CD4-positive, alpha-beta T cell (primary cell): ENCODE results near the gene AP3S2. TPM values are rescaled to one million over a fixed set of nuclear protein-coding genes. Genes with fewer than 3 reads are reported as not detected.

Source experiments
- ATAC-seq: fragments of 200-7000 bp; cut with Tn5 transposase; one replicate; pipeline ENCODE4 v1.10.0; 2022; ENCODE audit warnings: mild to moderate bottlenecking; ENCODE audit not compliant: poor library complexity
- CTCF ChIA-PET: fragments of 350-600 bp; sonication (Branson Sonifier 250); formaldehyde crosslinking; loops from one replicate; lab custom pipeline; 2021; ENCODE audit warnings: antibody characterized with exemption, inconsistent platforms; lab: Charles Lee
- POLR2A ChIA-PET: fragments of 350-600 bp; sonication (Branson Sonifier 250); formaldehyde crosslinking; loops from one replicate; lab custom pipeline; 2021; ENCODE audit warnings: antibody characterized with exemption, inconsistent platforms; lab: Charles Lee
- DNase-seq, 14 experiments: peaks; one replicate each; pipeline ENCODE4 v3.0.0-alpha.2; 2013 to 2020; ENCODE audit warnings: mixed read lengths in 2 of 14
- H3K27ac ChIP-seq, 2 donors: one replicate each; pipeline versions ENCODE4 v1.5.1 to v1.7.0; 2013; ENCODE audit warnings: low read length in 2 of 2, low read depth in 1 of 2, mild to moderate bottlenecking in 1 of 2
- H3K27me3 ChIP-seq, 2 experiments: 1 replicate in 1 of 2; 2 replicates in 1 of 2; pipeline versions ENCODE4 v1.6.1 to v1.7.0; 2013; ENCODE audit warnings: low read length in 2 of 2, control low read depth in 1 of 2, mild to moderate bottlenecking in 1 of 2, moderate library complexity in 1 of 2; ENCODE audit not compliant: insufficient read depth in 2 of 2, control insufficient read depth in 1 of 2
- H3K36me3 ChIP-seq: one replicate; pipeline ENCODE4 v1.6.1; 2013; ENCODE audit warnings: low read length, control low read depth; ENCODE audit not compliant: insufficient read depth
- H3K4me1 ChIP-seq: one replicate; pipeline ENCODE4 v1.6.1; 2013; ENCODE audit warnings: low read length, control low read depth; ENCODE audit not compliant: insufficient read depth
- H3K4me3 ChIP-seq: one replicate; pipeline ENCODE4 v1.5.1; 2013; ENCODE audit warnings: mild to moderate bottlenecking, low read length, moderate library complexity
- H3K9me3 ChIP-seq, 2 experiments: 1 replicate in 1 of 2; 2 replicates in 1 of 2; pipeline versions ENCODE4 v1.6.1 to v1.7.0; 2013; ENCODE audit warnings: low read length in 2 of 2, mild to moderate bottlenecking in 2 of 2, control low read depth in 1 of 2, moderate library complexity in 1 of 2; ENCODE audit not compliant: control insufficient read depth in 1 of 2, insufficient read depth in 1 of 2
- H3K27ac Mint-ChIP-seq: one replicate; pipeline ENCODE4 v1.8.0; 2020; ENCODE audit warnings: mixed read lengths
- H3K27me3 Mint-ChIP-seq: one replicate; pipeline ENCODE4 v1.8.0; 2021; ENCODE audit warnings: mixed read lengths
- H3K36me3 Mint-ChIP-seq: one replicate; pipeline ENCODE4 v1.8.0; 2021; ENCODE audit warnings: low read depth, mixed read lengths
- H3K4me1 Mint-ChIP-seq: one replicate; pipeline ENCODE4 v1.8.0; 2021; ENCODE audit warnings: low read depth, mixed read lengths
- H3K4me3 Mint-ChIP-seq: one replicate; pipeline ENCODE4 v1.8.0; 2020; ENCODE audit warnings: mild to moderate bottlenecking, mixed read lengths
- H3K9me3 Mint-ChIP-seq: one replicate; pipeline ENCODE4 v1.8.0; 2020; ENCODE audit warnings: mixed read lengths
- intact Hi-C, 2 experiments: fragments of 100-400 bp; cut with DNase I in 1 of 2; cut with micrococcal nuclease in 1 of 2; formaldehyde crosslinking; loops; one replicate each; pipeline versions ENCODE4 v1.15.1 to v1.9.0; 2023 to 2025; cut with DNase I, micrococcal nuclease
- total RNA-seq, 174 experiments: library from RNA in 2 of 174; stranded (reverse) in 2 of 174; gene quantifications; one replicate each; pipeline ENCODE4 v1.2.3 and lab custom pipeline; 2021 to 2026
- TF ChIP-seq, protein P1 (sequence below): fragments of 200-600 bp; IDR thresholded peaks from one replicate; pipeline ENCODE4 v1.8.0; 2022; ENCODE audit warnings: antibody characterized with exemption, mild to moderate bottlenecking

The AP3S2 gene
- total RNA-seq, 2 experiments from 2014 or later = 18.9 to 20.5 TPM

GRCh38 chr15:89799918-89800498, 93.8 kb downstream of the AP3S2 start:
- Histone ChIP-seq H3K27ac (no peak overlapping the region), H3K9me3 (peaks cover 0 to 16% of the 10 kb centered on the region in 2 experiments), H3K27me3 (no peaks in the 10 kb centered on the region), H3K4me3 (no peak overlapping the region), H3K36me3 (no peaks in the 10 kb centered on the region), H3K4me1 (no peaks in the 10 kb centered on the region)
- Mint-ChIP-seq H3K27me3 (peaks cover 17% of the 10 kb centered on the region), H3K9me3 (peaks cover 3% of the 10 kb centered on the region), H3K4me3 (no peak overlapping the region), H3K36me3 (no peaks in the 10 kb centered on the region), H3K4me1 (no peaks in the 10 kb centered on the region), H3K27ac (no peak overlapping the region)
- DNase-seq = no peak
- TF ChIP-seq, protein P1, sequence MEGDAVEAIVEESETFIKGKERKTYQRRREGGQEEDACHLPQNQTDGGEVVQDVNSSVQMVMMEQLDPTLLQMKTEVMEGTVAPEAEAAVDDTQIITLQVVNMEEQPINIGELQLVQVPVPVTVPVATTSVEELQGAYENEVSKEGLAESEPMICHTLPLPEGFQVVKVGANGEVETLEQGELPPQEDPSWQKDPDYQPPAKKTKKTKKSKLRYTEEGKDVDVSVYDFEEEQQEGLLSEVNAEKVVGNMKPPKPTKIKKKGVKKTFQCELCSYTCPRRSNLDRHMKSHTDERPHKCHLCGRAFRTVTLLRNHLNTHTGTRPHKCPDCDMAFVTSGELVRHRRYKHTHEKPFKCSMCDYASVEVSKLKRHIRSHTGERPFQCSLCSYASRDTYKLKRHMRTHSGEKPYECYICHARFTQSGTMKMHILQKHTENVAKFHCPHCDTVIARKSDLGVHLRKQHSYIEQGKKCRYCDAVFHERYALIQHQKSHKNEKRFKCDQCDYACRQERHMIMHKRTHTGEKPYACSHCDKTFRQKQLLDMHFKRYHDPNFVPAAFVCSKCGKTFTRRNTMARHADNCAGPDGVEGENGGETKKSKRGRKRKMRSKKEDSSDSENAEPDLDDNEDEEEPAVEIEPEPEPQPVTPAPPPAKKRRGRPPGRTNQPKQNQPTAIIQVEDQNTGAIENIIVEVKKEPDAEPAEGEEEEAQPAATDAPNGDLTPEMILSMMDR = no peak
- intact Hi-C loops = no loop called here
- no peak for ATAC-seq
- POLR2A ChIA-PET = no interaction called here
- CTCF ChIA-PET = interaction anchor here (0.7 kb wide), 1 partner anchor 399 kb away, joined by 3 read pairs; no protein-coding TSS in a partner anchor

DNA sequence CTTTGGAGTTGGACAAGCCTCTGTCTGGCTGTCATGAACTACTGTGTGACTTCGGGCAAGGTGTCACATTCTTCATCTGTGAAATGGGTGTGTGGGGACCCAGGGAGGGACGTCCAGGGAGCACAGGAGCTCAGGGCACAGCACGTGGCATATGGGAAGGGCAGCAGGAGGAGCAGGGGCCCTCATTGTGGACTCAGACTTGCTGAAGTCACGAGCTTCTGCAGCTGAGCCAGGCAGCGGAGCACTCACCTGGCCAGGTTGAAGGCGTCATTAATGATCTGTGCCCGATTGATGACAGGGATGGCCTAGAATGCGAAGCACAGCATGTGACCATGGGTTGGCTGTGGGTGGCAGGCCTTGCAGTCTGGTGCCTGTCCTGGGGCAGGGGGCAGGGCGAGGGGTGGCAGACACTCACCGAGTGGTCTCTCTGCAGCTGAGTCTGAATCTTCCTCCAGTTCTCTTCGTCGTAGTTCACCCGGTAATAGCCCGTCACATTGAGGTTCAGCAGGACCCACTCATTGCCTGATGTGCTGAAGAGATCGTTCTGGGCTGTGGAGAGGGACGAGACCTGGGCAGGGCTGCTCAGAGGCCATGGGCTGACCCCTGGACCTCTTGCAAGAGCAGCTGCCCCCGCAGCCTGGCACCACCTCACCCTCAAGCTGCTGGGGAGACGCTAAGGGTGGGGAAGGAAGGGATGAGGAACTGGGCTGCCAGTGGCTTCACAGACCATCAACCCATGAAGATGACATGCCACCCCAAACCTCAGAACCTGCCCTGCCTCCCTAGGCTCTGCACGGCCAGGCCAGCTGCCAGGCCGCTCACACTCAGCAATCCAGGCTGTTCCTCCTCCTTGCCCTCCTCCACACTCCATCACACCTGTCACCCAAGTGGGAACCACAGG, 94.5 kb downstream of the AP3S2 start:
- POLR2A ChIA-PET = no interaction called here
- no peak for DNase-seq
- no peak overlapping the region for H3K27ac Mint-ChIP-seq
- H3K4me3 Mint-ChIP-seq = no peak overlapping the region
- no peaks in the 10 kb centered on the region for H3K27me3 ChIP-seq
- peaks cover 3% of the 10 kb centered on the region for H3K9me3 Mint-ChIP-seq
- H3K4me1 ChIP-seq = no peaks in the 10 kb centered on the region
- H3K9me3 ChIP-seq = peaks cover 0 to 16% of the 10 kb centered on the region in 2 experiments
- ATAC-seq = no peak
- no peaks in the 10 kb centered on the region for H3K36me3 Mint-ChIP-seq
- intact Hi-C loops = no loop called here
- no peaks in the 10 kb centered on the region for H3K36me3 ChIP-seq
- no peak overlapping the region for H3K27ac ChIP-seq
- no peak overlapping the region for H3K4me3 ChIP-seq
- H3K27me3 Mint-ChIP-seq = peaks cover 17% of the 10 kb centered on the region
- CTCF ChIA-PET = no interaction called here
- TF ChIP-seq, protein P1 = no peak
- H3K4me1 Mint-ChIP-seq = no peaks in the 10 kb centered on the region

- Histone ChIP-seq H3K27ac (no peak overlapping the region), H3K27me3 (no peaks in the 10 kb centered on the region), H3K36me3 (no peaks in the 10 kb centered on the region), H3K4me3 (no peak overlapping the region), H3K4me1 (no peaks in the 10 kb centered on the region), H3K9me3 (peaks cover 0 to 16% of the 10 kb centered on the region in 2 experiments)
- no peaks in the 10 kb centered on the region for H3K4me1 Mint-ChIP-seq
- TF ChIP-seq, protein P1 = no peak
- H3K9me3 Mint-ChIP-seq = peaks cover 3% of the 10 kb centered on the region
- DNase-seq (no peak), ATAC-seq (no peak)
- H3K27me3 Mint-ChIP-seq = peaks cover 17% of the 10 kb centered on the region
- ChIA-PET CTCF (no interaction called here), POLR2A (no interaction called here)
- intact Hi-C loops = no loop called here
- H3K27ac Mint-ChIP-seq = no peak overlapping the region
- H3K36me3 Mint-ChIP-seq = no peaks in the 10 kb centered on the region
- no peak overlapping the region for H3K4me3 Mint-ChIP-seq
Measured at GRCh38 chr15:89797678-89798201, 96.1 kb downstream of the AP3S2 start.
